ENCODE measurements around the gene MAST2. TPM values are rescaled to one million over a fixed set of nuclear protein-coding genes. Genes with fewer than 3 reads are reported as not detected.
"Not testable (repeated sequence)": the region's sequence is repeated elsewhere in the genome, so short reads cannot be mapped to it uniquely, and the experiment has no call there.

The MAST2 gene
- total RNA-seq, 4 donors from 2014 or later: 6.6 to 22.6 (median 13.9) TPM

DNA sequence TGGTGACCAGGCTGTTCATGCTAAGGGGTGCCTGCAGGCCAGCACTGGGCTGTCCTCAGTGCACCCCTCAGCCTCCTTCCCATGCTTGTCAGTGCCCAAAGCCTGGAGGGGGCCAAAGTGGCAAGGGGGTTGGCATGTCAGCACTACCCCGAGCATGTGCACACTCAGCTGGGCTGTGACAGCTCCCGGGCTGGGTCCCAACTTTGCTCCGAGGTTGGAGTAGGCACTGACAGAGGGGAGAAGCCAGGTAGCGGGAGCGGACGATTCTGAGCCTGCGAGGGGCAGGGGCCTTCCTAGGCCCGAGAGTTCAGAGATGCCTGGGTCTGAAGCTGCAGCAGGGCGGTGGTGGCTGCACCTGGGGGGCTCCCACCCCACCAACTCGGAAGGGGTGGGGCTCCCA is 119.0 kb downstream of the MAST2 start:
- no peak overlapping the region for H3K4me3 ChIP-seq (ENCODE audit: low read depth, poor library complexity, severe bottlenecking)
- intact Hi-C loops (cut with DNase I; ENCODE audit: low total_unique reads): no loop called here
- no peak for DNase-seq (ENCODE audit: low spot score in 2 of 2)
- TF ChIP-seq, protein P1, sequence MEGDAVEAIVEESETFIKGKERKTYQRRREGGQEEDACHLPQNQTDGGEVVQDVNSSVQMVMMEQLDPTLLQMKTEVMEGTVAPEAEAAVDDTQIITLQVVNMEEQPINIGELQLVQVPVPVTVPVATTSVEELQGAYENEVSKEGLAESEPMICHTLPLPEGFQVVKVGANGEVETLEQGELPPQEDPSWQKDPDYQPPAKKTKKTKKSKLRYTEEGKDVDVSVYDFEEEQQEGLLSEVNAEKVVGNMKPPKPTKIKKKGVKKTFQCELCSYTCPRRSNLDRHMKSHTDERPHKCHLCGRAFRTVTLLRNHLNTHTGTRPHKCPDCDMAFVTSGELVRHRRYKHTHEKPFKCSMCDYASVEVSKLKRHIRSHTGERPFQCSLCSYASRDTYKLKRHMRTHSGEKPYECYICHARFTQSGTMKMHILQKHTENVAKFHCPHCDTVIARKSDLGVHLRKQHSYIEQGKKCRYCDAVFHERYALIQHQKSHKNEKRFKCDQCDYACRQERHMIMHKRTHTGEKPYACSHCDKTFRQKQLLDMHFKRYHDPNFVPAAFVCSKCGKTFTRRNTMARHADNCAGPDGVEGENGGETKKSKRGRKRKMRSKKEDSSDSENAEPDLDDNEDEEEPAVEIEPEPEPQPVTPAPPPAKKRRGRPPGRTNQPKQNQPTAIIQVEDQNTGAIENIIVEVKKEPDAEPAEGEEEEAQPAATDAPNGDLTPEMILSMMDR (IDR thresholded peaks at IDR 0.05): no peak
- TF ChIP-seq POLR2A (IDR thresholded peaks at IDR 0.05): no peak
- 93 to 95% methylated on average over 4 to 10 of the region's 10 CpGs for WGBS, 2 donors

DNA sequence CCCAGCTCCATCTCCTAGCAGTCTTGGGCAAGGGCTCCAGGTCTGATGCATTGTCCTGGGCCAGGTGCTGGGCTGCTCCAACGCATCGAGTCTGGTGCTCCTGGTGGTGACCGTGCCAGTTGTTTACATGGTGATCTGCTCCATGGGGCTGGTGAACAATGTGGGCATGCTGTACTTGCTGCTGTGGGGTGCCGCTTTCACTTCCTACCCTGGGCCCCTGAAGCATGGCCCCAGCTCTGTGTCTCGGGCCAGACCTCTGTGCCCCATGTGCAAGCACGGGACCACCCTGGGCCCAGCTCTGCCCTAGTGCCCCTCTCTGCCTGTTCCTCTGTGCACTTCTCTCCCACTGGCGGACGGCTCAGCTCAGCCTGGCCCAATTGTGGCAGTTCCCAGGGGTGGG is 119.4 kb downstream of the MAST2 start:
- intact Hi-C loops (cut with DNase I; ENCODE audit: low total_unique reads): no loop called here
- 97 to 98% methylated on average over 5 to 8 of the region's 8 CpGs for WGBS, 2 donors
- TF ChIP-seq POLR2A (IDR thresholded peaks at IDR 0.05): no peak
- TF ChIP-seq, protein P1 (IDR thresholded peaks at IDR 0.05): no peak
- DNase-seq (ENCODE audit: low spot score in 2 of 2): no peak
- H3K4me3 ChIP-seq (ENCODE audit: low read depth, poor library complexity, severe bottlenecking): no peak overlapping the region

DNA sequence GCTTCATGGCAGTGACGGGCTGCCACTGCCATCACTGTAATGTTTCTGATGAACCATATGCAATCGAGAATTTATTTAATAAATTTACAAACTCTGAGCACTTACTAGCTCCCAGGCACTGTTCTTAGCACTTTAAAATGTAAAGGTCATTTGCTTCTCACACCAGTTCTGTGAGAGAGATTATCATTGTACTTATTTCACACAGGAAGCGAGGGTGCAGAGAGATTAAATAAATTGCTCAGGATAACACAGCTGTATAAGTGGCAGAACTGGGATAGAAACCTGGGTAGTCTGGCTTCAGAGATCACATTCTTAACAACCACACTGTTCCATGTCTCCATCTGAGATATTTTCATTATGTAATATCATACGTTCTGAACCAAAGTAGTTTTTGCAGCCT is 119.9 kb downstream of the MAST2 start:
- WGBS, 2 donors: 88 to 95% methylated on average over 4 of the region's 4 CpGs
- H3K4me3 ChIP-seq (ENCODE audit: low read depth, poor library complexity, severe bottlenecking): no peak overlapping the region
- no peak for TF ChIP-seq POLR2A (IDR thresholded peaks at IDR 0.05)
- intact Hi-C loops (cut with DNase I; ENCODE audit: low total_unique reads): no loop called here
- no peak for DNase-seq (ENCODE audit: low spot score in 2 of 2)

DNA sequence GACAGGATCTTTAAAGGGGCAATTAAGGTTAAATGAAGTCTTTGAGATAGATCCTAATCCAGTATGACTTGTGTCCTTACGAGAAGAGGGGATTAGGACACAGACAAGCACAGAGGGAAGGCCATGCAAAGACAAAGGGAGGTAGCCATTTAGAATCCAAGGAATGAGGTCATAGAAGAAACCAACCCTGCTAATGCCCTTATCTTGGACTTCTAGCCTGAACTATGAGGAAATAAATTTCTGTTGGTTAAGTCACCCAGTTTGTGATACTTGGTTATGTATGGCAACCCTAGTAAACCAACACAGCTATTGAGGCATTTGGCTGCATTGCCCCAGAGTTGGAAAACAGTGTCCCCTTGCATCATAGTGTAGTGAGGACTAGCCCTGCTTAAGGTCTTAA is 121.3 kb downstream of the MAST2 start:
- WGBS, 2 donors: 94 to 100% methylated on average over 1 of the region's 1 CpG
- TF ChIP-seq POLR2A (IDR thresholded peaks at IDR 0.05): no peak
- TF ChIP-seq, protein P1 (IDR thresholded peaks at IDR 0.05): no peak
- intact Hi-C loops (cut with DNase I; ENCODE audit: low total_unique reads): no loop called here
- H3K4me3 ChIP-seq (ENCODE audit: low read depth, poor library complexity, severe bottlenecking): no peak overlapping the region
- no peak for DNase-seq (ENCODE audit: low spot score in 2 of 2)

DNA sequence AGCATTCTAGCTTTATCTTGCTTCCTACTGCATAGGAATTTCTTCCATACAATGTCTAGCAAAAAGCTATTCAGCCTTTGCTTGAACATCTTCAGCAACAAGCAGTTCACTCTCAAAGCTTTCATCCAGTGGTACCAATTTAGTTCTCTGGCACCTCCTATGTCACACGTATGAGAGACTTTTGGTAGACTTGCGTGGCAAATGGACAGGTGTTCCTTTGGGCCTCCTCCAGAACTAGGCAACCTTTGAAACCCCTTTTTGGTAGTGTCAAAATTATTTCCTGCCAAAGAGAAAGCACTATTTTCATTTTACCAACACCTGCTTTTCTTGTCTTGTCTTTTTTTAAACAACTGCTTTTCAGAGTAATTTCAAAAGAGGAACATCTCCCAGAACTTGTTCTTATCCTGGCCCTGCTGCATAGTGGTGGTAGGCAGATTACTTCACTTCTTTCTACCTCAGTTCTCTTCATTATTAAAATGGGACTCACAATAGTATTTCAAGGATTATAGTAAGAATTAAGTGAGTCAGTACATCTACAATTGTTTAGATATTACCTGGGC is 122.4 kb downstream of the MAST2 start:
- H3K4me3 ChIP-seq (ENCODE audit: low read depth, poor library complexity, severe bottlenecking): no peak overlapping the region
- no peak for DNase-seq (ENCODE audit: low spot score in 2 of 2)
- TF ChIP-seq POLR2A (IDR thresholded peaks at IDR 0.05): no peak
- TF ChIP-seq, protein P1 (IDR thresholded peaks at IDR 0.05): no peak
- WGBS, 2 donors: 93 to 97% methylated on average over 2 of the region's 2 CpGs
- intact Hi-C loops (cut with DNase I; ENCODE audit: low total_unique reads): no loop called here

DNA sequence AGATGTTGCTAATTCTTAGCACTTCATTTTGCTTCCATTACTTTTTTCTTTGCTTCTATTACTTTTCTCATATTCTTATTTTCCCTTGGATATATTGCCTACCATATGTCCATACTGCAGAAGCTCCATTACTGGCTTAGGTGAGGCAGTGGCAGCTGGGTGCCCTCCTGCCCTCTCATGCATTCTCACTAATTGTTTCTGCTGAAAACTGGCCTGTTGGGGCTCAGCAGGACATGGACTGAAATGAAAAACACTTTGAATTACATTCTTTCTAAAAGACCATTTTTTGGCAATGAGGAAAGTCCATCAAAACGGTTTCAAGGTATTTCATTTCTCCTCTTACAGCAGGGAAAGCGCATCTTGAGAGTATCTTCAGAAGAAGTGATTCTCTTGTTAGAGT is 122.9 kb downstream of the MAST2 start:
- intact Hi-C loops (cut with DNase I; ENCODE audit: low total_unique reads): no loop called here
- 78 to 85% methylated on average over 2 of the region's 2 CpGs for whole genome bisulfite sequencing, 2 donors
- no peak for DNase-seq (ENCODE audit: low spot score in 2 of 2)
- TF ChIP-seq POLR2A (IDR thresholded peaks at IDR 0.05): no peak
- TF ChIP-seq, protein P1 (IDR thresholded peaks at IDR 0.05): no peak
- no peak overlapping the region for H3K4me3 ChIP-seq (ENCODE audit: low read depth, poor library complexity, severe bottlenecking)

DNA sequence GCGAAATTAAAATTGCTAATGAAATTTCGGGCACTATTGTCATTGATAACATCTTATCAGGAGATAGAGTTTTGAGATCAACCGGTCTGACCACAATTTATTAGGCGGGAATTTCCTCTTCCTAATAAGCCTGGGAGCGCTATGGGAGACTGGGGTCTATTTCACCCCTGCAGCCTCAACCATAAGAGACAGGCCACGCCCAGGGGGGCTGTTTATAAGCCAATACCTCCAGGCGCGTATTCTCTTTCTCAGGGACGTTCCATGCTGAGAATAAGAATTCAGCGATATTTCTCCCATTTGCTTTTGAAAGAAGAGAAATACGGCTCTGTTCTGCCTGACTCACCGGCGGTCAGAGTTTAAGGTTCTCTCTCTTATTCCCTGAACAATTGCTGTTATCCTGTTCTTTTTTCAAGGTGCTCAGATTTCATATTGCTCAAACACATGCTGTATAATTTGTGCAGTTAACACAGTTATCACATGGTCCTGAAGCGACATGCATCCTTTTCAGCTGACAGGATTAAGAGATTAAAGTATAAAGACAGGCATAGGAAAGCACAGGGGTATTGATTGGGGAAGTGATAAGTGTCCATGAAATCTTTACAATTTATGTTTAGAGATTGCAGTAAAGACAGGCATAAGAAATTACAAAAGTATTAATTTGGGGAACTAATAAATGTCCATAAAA is 124.0 kb downstream of the MAST2 start:
- 58 to 60% methylated on average over 14 of the region's 14 CpGs for WGBS, 2 donors
- intact Hi-C loops (cut with DNase I; ENCODE audit: low total_unique reads); H3K4me3 ChIP-seq (ENCODE audit: low read depth, poor library complexity, severe bottlenecking); DNase-seq (ENCODE audit: low spot score in 2 of 2): not testable (repeated sequence)

Data from lower leg skin (tissue), 4 donors.